H1 (cell line): ENCODE results near the gene MAPKAP1.

Experiments
- EZH2 ChIP-seq: fragments of 200-600 bp; sonication (generic); IDR thresholded peaks from 2 replicates; pipeline ENCODE4 v1.7.1; 2012; ENCODE audit warnings: low read depth, mild to moderate bottlenecking, moderate library complexity, low read length, inconsistent platforms; ENCODE audit not compliant: severe bottlenecking
- NRF1 ChIP-seq: IDR thresholded peaks from 2 replicates; pipeline ENCODE4 v1.6.1; 2011; ENCODE audit warnings: mild to moderate bottlenecking, low read depth, low read length, improper control_type of control experiment
- POLR2A ChIP-seq, 2 experiments: IDR thresholded peaks; 1 replicate in 1 of 2; 2 replicates in 1 of 2; pipeline ENCODE4 v1.6.1; 2011; ENCODE audit warnings: low read depth in 2 of 2, low read length in 2 of 2, mild to moderate bottlenecking in 2 of 2; ENCODE audit errors: control extremely low read depth in 1 of 2
- POLR2AphosphoS5 ChIP-seq: IDR thresholded peaks from 2 replicates; pipeline ENCODE4 v1.6.1; 2011; ENCODE audit warnings: low read depth, low read length
- POU5F1 ChIP-seq: IDR thresholded peaks from 2 replicates; pipeline ENCODE4 v1.6.1; 2011; ENCODE audit warnings: low read depth, mild to moderate bottlenecking, low read length, moderate library complexity
- RAD21 ChIP-seq, 2 experiments: IDR thresholded peaks in 1 of 2; conservative IDR thresholded peaks in 1 of 2; 2 replicates each; pipeline ENCODE4 v1.6.1; 2011; ENCODE audit warnings: low read depth in 2 of 2, low read length in 2 of 2, improper control_type of control experiment in 1 of 2, inconsistent platforms in 1 of 2, mild to moderate bottlenecking in 1 of 2, moderate library complexity in 1 of 2
- TAF1 ChIP-seq: IDR thresholded peaks from 2 replicates; pipeline ENCODE4 v1.6.1; 2011; ENCODE audit warnings: mild to moderate bottlenecking, low read depth, low read length
- ZNF274 ChIP-seq: IDR thresholded peaks from 2 replicates; pipeline ENCODE4 v1.7.0; 2012; ENCODE audit warnings: low read length, borderline replicate concordance; ENCODE audit errors: extremely low read depth
- TF ChIP-seq, protein P1 (sequence below), 3 experiments: IDR thresholded peaks; 1 replicate in 2 of 3; 2 replicates in 1 of 3; pipeline versions ENCODE4 v1.5.1 to v1.6.1; 2011; ENCODE audit warnings: low read length in 3 of 3, mild to moderate bottlenecking in 3 of 3, inconsistent platforms in 2 of 3, low read depth in 1 of 3, moderate library complexity in 1 of 3; ENCODE audit not compliant: insufficient read depth in 1 of 3; ENCODE audit errors: control extremely low read depth in 1 of 3
- TF ChIP-seq, protein P2 (sequence below): IDR thresholded peaks from 2 replicates; pipeline ENCODE4 v1.6.1; 2012; ENCODE audit warnings: inconsistent platforms

DNA sequence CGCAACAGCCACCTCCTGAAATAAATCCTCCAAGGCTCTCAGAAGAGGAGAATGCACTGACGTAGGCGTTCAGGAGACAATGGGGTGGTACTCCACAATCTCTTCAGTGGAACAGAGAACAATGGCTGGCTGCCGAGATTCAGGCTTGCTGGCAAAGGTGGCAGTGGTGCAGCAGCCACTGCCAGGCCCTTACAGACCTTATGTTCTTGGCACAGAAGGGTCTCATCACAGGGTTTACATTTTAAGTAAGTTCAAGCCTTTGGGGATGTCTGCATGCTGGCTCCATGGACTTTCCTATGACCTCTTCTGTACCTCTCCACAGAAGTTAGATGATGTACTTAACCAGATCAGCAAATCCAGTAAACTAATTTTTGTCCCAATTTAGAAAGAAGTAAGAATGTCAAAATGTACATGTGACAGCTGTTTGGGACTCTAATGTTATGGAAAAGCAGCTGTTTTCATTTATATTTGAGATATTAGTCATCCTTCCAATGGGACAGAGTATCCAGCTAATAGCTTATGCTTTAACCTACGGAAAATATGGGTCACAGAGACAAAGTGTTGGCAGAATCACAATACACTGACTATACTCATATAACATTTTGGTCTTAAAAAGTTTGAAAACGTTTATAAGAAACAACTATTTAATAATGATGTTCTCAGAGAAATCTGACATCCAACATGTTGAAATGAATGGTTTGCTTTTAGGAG lies 180.9 kb downstream of the MAPKAP1 start:
- TF ChIP-seq RAD21 (IDR thresholded peaks at IDR 0.05 in 1 of 2, conservative IDR thresholded peaks at IDR 0.05 in 1 of 2; ENCODE audit: low read depth in 2 of 2, low read length in 2 of 2) (no peak), POLR2AphosphoS5 (no peak), NRF1 (no peak), EZH2 (no peak), POLR2A (IDR thresholded peaks at IDR 0.05; ENCODE audit: control extremely low read depth in 1 of 2, low read depth in 2 of 2, low read length in 2 of 2) (no peak), POU5F1 (no peak), TAF1 (no peak), ZNF274 (no peak)
- TF ChIP-seq, protein P1, sequence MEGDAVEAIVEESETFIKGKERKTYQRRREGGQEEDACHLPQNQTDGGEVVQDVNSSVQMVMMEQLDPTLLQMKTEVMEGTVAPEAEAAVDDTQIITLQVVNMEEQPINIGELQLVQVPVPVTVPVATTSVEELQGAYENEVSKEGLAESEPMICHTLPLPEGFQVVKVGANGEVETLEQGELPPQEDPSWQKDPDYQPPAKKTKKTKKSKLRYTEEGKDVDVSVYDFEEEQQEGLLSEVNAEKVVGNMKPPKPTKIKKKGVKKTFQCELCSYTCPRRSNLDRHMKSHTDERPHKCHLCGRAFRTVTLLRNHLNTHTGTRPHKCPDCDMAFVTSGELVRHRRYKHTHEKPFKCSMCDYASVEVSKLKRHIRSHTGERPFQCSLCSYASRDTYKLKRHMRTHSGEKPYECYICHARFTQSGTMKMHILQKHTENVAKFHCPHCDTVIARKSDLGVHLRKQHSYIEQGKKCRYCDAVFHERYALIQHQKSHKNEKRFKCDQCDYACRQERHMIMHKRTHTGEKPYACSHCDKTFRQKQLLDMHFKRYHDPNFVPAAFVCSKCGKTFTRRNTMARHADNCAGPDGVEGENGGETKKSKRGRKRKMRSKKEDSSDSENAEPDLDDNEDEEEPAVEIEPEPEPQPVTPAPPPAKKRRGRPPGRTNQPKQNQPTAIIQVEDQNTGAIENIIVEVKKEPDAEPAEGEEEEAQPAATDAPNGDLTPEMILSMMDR (IDR thresholded peaks at IDR 0.05; ENCODE audit: control extremely low read depth in 1 of 3, insufficient read depth in 1 of 3, low read depth in 1 of 3, low read length in 3 of 3), result no peak
- TF ChIP-seq, protein P2, sequence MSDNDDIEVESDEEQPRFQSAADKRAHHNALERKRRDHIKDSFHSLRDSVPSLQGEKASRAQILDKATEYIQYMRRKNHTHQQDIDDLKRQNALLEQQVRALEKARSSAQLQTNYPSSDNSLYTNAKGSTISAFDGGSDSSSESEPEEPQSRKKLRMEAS, result no peak
